Activated CD8-positive, alpha-beta T cell treated with anti-CD3 and anti-CD28 coated beads for 36 hours (primary cell): Measurements from ENCODE around the gene THOC2. TPM values are rescaled to one million over a fixed set of nuclear protein-coding genes. Genes with fewer than 3 reads are reported as not detected.
A peak's percentile ranks its signal among the peaks of the same experiment; 100 is the strongest.

Experiments used
- ATAC-seq: fragments of 200-7000 bp; cut with Tn5 transposase; one replicate; pipeline ENCODE4 v1.10.0; 2021; ENCODE audit warnings: mild to moderate bottlenecking, moderate library complexity
- CTCF ChIA-PET: fragments of 350-600 bp; sonication (Branson Sonifier 250); formaldehyde crosslinking; loops from one replicate; lab custom pipeline; 2021; ENCODE audit warnings: antibody characterized with exemption; lab: Charles Lee
- POLR2A ChIA-PET: fragments of 350-600 bp; sonication (Branson Sonifier 250); formaldehyde crosslinking; loops from one replicate; lab custom pipeline; 2021; ENCODE audit warnings: antibody characterized with exemption; lab: Charles Lee
- DNase-seq: peaks from one replicate; pipeline ENCODE4 v3.0.0-alpha.2; 2020
- H3K27ac Mint-ChIP-seq: one replicate; pipeline ENCODE4 v1.8.0; 2021; ENCODE audit warnings: mild to moderate bottlenecking, mixed read lengths
- H3K27me3 Mint-ChIP-seq: one replicate; pipeline ENCODE4 v1.8.0; 2021; ENCODE audit warnings: mixed read lengths
- H3K36me3 Mint-ChIP-seq: one replicate; pipeline ENCODE4 v1.8.0; 2021; ENCODE audit warnings: low read depth, mixed read lengths
- H3K4me1 Mint-ChIP-seq: one replicate; pipeline ENCODE4 v1.8.0; 2021; ENCODE audit warnings: low read depth, mixed read lengths
- H3K4me3 Mint-ChIP-seq: one replicate; pipeline ENCODE4 v1.8.0; 2021; ENCODE audit warnings: mild to moderate bottlenecking, moderate library complexity, mixed read lengths
- H3K9me3 Mint-ChIP-seq: one replicate; pipeline ENCODE4 v1.8.0; 2021; ENCODE audit warnings: mixed read lengths
- CTCF ChIP-seq: fragments of 200-600 bp; IDR thresholded peaks from one replicate; pipeline ENCODE4 v1.8.0; 2022; ENCODE audit warnings: antibody characterized with exemption, mild to moderate bottlenecking
- intact Hi-C: fragments of 100-400 bp; cut with micrococcal nuclease; formaldehyde crosslinking; loops from one replicate; pipeline ENCODE4 v1.10.0; 2022
- total RNA-seq, 2 experiments: library from RNA; stranded (reverse); gene quantifications; one replicate each; pipeline ENCODE4 v1.2.3, GENCODE V29; 2021

Gene THOC2
- total RNA-seq, 2 experiments from 2014 or later = 72.3 to 83.6 TPM

- no peak for DNase-seq
- ATAC-seq = no peak
- POLR2A ChIA-PET = no interaction called here
- no peaks in the 10 kb centered on the region for H3K9me3 Mint-ChIP-seq
- intact Hi-C loops = no loop called here
- CTCF ChIA-PET = no interaction called here
- no peak overlapping the region for H3K27ac Mint-ChIP-seq
- no peak for TF ChIP-seq CTCF
- H3K4me3 Mint-ChIP-seq = no peak overlapping the region
- H3K4me1 Mint-ChIP-seq = peaks cover 11% of the 10 kb centered on the region
- peaks cover 38% of the 10 kb centered on the region for H3K36me3 Mint-ChIP-seq
- H3K27me3 Mint-ChIP-seq = no peaks in the 10 kb centered on the region
Measured at GRCh38 chrX:123629502-123629901, 103.3 kb downstream of the THOC2 start.

DNA sequence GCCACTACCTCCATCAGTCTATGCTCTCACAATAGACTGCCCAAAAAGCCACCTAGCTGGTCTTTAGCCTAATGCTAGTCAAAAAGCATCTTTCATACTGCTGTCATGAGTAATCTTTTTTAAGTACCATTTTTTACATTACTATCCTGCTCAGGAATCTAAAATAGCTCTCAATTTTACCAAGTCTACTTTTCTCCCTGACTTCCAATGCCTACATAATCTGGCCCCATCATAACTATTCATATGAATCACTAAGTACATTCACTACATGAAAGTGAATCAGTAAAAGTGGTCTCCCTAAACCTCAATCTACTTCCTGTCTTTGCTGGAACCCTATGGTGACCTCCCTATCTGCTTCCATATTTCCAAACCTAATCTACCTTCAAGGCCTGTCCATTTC is 105.9 kb downstream of the THOC2 start:
- POLR2A ChIA-PET = no interaction called here
- ATAC-seq = peak; percentile 60
- Mint-ChIP-seq H3K27ac (peak overlapping the region; percentile 55), H3K27me3 (no peaks in the 10 kb centered on the region), H3K4me1 (peaks cover 11% of the 10 kb centered on the region), H3K9me3 (no peaks in the 10 kb centered on the region), H3K4me3 (no peak overlapping the region), H3K36me3 (peaks cover 32% of the 10 kb centered on the region)
- CTCF ChIA-PET = no interaction called here
- DNase-seq = no peak
- TF ChIP-seq CTCF = no peak
- intact Hi-C loops = no loop called here

GRCh38 chrX:123625952-123626351 is 106.9 kb downstream of the THOC2 start:
- DNase-seq (no peak), ATAC-seq (no peak)
- Mint-ChIP-seq H3K27ac (no peak overlapping the region), H3K4me3 (no peak overlapping the region), H3K9me3 (no peaks in the 10 kb centered on the region), H3K4me1 (peaks cover 11% of the 10 kb centered on the region), H3K36me3 (peaks cover 32% of the 10 kb centered on the region), H3K27me3 (no peaks in the 10 kb centered on the region)
- ChIA-PET POLR2A (no interaction called here), CTCF (no interaction called here)
- no peak for TF ChIP-seq CTCF
- intact Hi-C loops = no loop called here

DNA sequence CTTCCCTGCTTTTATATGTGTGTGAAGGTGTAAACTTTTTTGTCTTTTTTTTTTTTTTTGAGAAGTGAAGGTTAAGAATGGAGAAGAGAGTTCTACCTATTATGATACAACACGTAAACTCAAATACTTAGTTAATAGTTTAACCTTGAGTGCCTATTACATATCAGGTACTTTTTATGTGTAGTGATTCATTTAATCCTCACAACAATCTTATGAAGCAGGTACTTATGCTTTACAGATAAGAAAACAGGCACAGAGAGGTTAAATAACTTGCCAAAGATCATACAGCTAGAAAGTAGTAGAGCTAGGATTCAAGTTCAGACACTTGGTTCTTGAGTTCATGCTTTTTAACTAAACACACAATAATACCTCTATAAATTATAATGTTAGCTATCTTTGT is 107.4 kb downstream of the THOC2 start:
- no peak for TF ChIP-seq CTCF
- Mint-ChIP-seq H3K36me3 (peaks cover 32% of the 10 kb centered on the region), H3K27ac (no peak overlapping the region), H3K27me3 (no peaks in the 10 kb centered on the region), H3K4me1 (peaks cover 11% of the 10 kb centered on the region), H3K9me3 (no peaks in the 10 kb centered on the region), H3K4me3 (no peak overlapping the region)
- ChIA-PET CTCF (no interaction called here), POLR2A (no interaction called here)
- DNase-seq (no peak), ATAC-seq (no peak)
- intact Hi-C loops = no loop called here

- Mint-ChIP-seq H3K36me3 (peaks cover 19% of the 10 kb centered on the region), H3K4me3 (no peak overlapping the region), H3K27me3 (no peaks in the 10 kb centered on the region), H3K9me3 (no peaks in the 10 kb centered on the region), H3K27ac (no peak overlapping the region), H3K4me1 (no peaks in the 10 kb centered on the region)
- POLR2A ChIA-PET = no interaction called here
- DNase-seq (no peak), ATAC-seq (no peak)
- TF ChIP-seq CTCF = no peak
- intact Hi-C loops = no loop called here
- CTCF ChIA-PET = no interaction called here
Measured at GRCh38 chrX:123617007-123617406, 115.8 kb downstream of the THOC2 start.
